PC-9 (cell line): Measurements from ENCODE around the gene MAN1A1. TPM values are rescaled to one million over a fixed set of nuclear protein-coding genes. Genes with fewer than 3 reads are reported as not detected.

Experiments used
- BruUV-seq: library from RNA; stranded (reverse); fragments of 400-500 nt; replicated peaks from 2 replicates; lab custom pipeline; 2021; lab: Mats Ljungman, UMichigan
- CTCF ChIA-PET: fragments of 300-600 bp; sonication (Branson Sonifier 250); formaldehyde crosslinking; loops from one replicate; lab custom pipeline; 2022; ENCODE audit warnings: antibody characterized with exemption; lab: Charles Lee
- POLR2A ChIA-PET: fragments of 300-600 bp; sonication (Branson Sonifier 250); formaldehyde crosslinking; loops from one replicate; lab custom pipeline; 2022; ENCODE audit warnings: antibody characterized with exemption; ENCODE audit not compliant: unreplicated experiment; lab: Charles Lee
- DNase-seq, 2 experiments: peaks; one replicate each; pipeline versions ENCODE4 v3.0.0 to v3.0.0-alpha.2; 2015 to 2022; ENCODE audit warnings: mixed read lengths in 1 of 2
- H2AFZ ChIP-seq: fragments of 200-600 bp; sonication (generic); 2 replicates; pipeline ENCODE4 v1.8.1; 2017; ENCODE audit warnings: antibody characterized with exemption
- H3F3A ChIP-seq: fragments of 200-600 bp; sonication (generic); 2 replicates; pipeline ENCODE4 v1.8.1; 2017; ENCODE audit warnings: antibody characterized with exemption, mild to moderate bottlenecking, low read depth; ENCODE audit not compliant: insufficient read depth
- H3K27ac ChIP-seq: fragments of 200-600 bp; sonication (generic); 2 replicates; pipeline ENCODE4 v1.6.1; 2016; ENCODE audit warnings: mixed run types
- H3K27me3 ChIP-seq: fragments of 200-600 bp; sonication (generic); 2 replicates; pipeline ENCODE4 v1.6.1; 2016; ENCODE audit warnings: low read depth, mixed run types; ENCODE audit not compliant: insufficient read depth
- H3K36me3 ChIP-seq: fragments of 200-600 bp; sonication (generic); 2 replicates; pipeline ENCODE4 v1.6.1; 2016; ENCODE audit warnings: low read depth, mixed run types
- H3K4me1 ChIP-seq: fragments of 200-600 bp; sonication (generic); replicated peaks from 2 replicates; pipeline ENCODE4 v1.6.1; 2016; ENCODE audit warnings: mixed run types; ENCODE audit not compliant: insufficient read depth
- H3K4me2 ChIP-seq: fragments of 200-600 bp; sonication (generic); 2 replicates; pipeline ENCODE4 v1.6.1; 2017; ENCODE audit warnings: mixed run types
- H3K4me3 ChIP-seq: fragments of 200-600 bp; sonication (generic); 2 replicates; pipeline ENCODE4 v1.6.1; 2016; ENCODE audit warnings: mixed run types
- H3K79me2 ChIP-seq: fragments of 200-600 bp; sonication (generic); 2 replicates; pipeline ENCODE4 v1.6.1; 2017; ENCODE audit warnings: low read depth, mixed run types
- H3K9me2 ChIP-seq: fragments of 200-600 bp; sonication (generic); 2 replicates; pipeline ENCODE4 v1.8.1; 2017; ENCODE audit warnings: mild to moderate bottlenecking; ENCODE audit not compliant: insufficient read depth
- H3K9me3 ChIP-seq: fragments of 200-600 bp; sonication (generic); 2 replicates; pipeline ENCODE4 v1.8.1; 2016; ENCODE audit warnings: low read depth; ENCODE audit not compliant: insufficient read depth
- H4K20me1 ChIP-seq: fragments of 200-600 bp; sonication (generic); 2 replicates; pipeline ENCODE4 v1.8.1; 2017; ENCODE audit not compliant: insufficient read depth
- EZH2 ChIP-seq: fragments of 200-600 bp; sonication (generic); IDR thresholded peaks from 2 replicates; pipeline ENCODE4 v1.8.0; 2017; ENCODE audit warnings: antibody characterized with exemption, low read depth
- intact Hi-C: fragments of 100-400 bp; cut with micrococcal nuclease; formaldehyde crosslinking; loops from one replicate; pipeline ENCODE4 v1.10.0; 2022; ENCODE audit not compliant: unreplicated experiment
- total RNA-seq: library from RNA; stranded (reverse); gene quantifications from 2 replicates; pipeline ENCODE4 v1.2.3, GENCODE V29; 2021
- TF ChIP-seq, protein P1 (sequence below): fragments of 200-600 bp; sonication (generic); conservative IDR thresholded peaks from 2 replicates; pipeline ENCODE4 v1.6.1; 2017; ENCODE audit warnings: mixed run types, antibody characterized with exemption, mild to moderate bottlenecking, moderate library complexity

The MAN1A1 gene
- total RNA-seq, 1 experiment from 2014 or later = 13.4 TPM

DNA sequence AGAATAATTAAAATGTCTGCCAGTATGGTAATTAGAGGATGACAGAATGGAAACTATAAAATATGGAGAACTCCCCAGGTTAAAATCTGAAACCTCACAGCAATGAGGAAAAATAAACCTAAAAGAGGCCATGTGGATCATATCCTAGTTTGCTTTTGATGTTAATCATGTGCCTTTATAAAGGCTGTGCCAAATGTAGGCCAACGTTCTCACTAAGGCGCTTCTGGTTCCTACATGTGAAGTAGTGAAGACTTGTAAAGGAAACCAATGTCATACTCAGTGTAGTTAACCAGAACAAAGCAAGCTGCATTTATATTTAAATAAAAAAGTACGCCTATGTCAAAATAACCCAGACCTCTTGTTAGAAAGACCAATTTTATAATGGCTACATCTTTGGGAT is 157.4 kb downstream of the MAN1A1 start:
- H3K4me3 ChIP-seq = no peak overlapping the region
- H3K9me3 ChIP-seq = no peaks in the 10 kb centered on the region
- H2AFZ ChIP-seq = no peak overlapping the region
- no peak for DNase-seq
- H3F3A ChIP-seq = no peaks in the 10 kb centered on the region; the same call in 1 of the 2 replicates
- H3K4me1 ChIP-seq = no peaks in the 10 kb centered on the region
- H4K20me1 ChIP-seq = no peaks in the 10 kb centered on the region
- no peak overlapping the region for H3K27ac ChIP-seq
- ChIA-PET POLR2A (no interaction called here), CTCF (no interaction called here)
- H3K79me2 ChIP-seq = no peaks in the 10 kb centered on the region
- no peaks in the 10 kb centered on the region for H3K27me3 ChIP-seq
- no peaks in the 10 kb centered on the region for H3K9me2 ChIP-seq
- intact Hi-C loops = no loop called here
- peaks cover 4% of the 10 kb centered on the region; the same call in 1 of the 2 replicates for H3K36me3 ChIP-seq
- BruUV-seq = no TSS peak
- TF ChIP-seq, protein P1, sequence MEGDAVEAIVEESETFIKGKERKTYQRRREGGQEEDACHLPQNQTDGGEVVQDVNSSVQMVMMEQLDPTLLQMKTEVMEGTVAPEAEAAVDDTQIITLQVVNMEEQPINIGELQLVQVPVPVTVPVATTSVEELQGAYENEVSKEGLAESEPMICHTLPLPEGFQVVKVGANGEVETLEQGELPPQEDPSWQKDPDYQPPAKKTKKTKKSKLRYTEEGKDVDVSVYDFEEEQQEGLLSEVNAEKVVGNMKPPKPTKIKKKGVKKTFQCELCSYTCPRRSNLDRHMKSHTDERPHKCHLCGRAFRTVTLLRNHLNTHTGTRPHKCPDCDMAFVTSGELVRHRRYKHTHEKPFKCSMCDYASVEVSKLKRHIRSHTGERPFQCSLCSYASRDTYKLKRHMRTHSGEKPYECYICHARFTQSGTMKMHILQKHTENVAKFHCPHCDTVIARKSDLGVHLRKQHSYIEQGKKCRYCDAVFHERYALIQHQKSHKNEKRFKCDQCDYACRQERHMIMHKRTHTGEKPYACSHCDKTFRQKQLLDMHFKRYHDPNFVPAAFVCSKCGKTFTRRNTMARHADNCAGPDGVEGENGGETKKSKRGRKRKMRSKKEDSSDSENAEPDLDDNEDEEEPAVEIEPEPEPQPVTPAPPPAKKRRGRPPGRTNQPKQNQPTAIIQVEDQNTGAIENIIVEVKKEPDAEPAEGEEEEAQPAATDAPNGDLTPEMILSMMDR = no peak
- TF ChIP-seq EZH2 = no peak
- no peak overlapping the region for H3K4me2 ChIP-seq

GRCh38 chr6:119190176-119190575 is 159.4 kb downstream of the MAN1A1 start:
- H3K9me3 ChIP-seq = no peaks in the 10 kb centered on the region
- H2AFZ ChIP-seq = no peak overlapping the region
- no peaks in the 10 kb centered on the region for H3K79me2 ChIP-seq
- no peak for DNase-seq
- intact Hi-C loops = no loop called here
- no peaks in the 10 kb centered on the region for H3F3A ChIP-seq
- BruUV-seq = no TSS peak
- ChIA-PET POLR2A (no interaction called here), CTCF (no interaction called here)
- H3K4me1 ChIP-seq = no peaks in the 10 kb centered on the region
- H3K36me3 ChIP-seq = peaks cover 4% of the 10 kb centered on the region; the same call in 1 of the 2 replicates
- no peaks in the 10 kb centered on the region for H3K27me3 ChIP-seq
- no peak overlapping the region for H3K27ac ChIP-seq
- TF ChIP-seq, protein P1 = no peak
- no peak for TF ChIP-seq EZH2
- no peak overlapping the region for H3K4me2 ChIP-seq
- H3K4me3 ChIP-seq = no peak overlapping the region
- no peaks in the 10 kb centered on the region for H3K9me2 ChIP-seq
- H4K20me1 ChIP-seq = no peaks in the 10 kb centered on the region

- CTCF ChIA-PET = no interaction called here
- H3K79me2 ChIP-seq = no peaks in the 10 kb centered on the region
- no TSS peak for BruUV-seq
- intact Hi-C loops = no loop called here
- peaks cover 4% of the 10 kb centered on the region; the same call in 1 of the 2 replicates for H3K36me3 ChIP-seq
- H3F3A ChIP-seq = no peaks in the 10 kb centered on the region
- no peak for DNase-seq
- no peaks in the 10 kb centered on the region for H4K20me1 ChIP-seq
- no peaks in the 10 kb centered on the region for H3K9me2 ChIP-seq
- H3K4me3 ChIP-seq = no peak overlapping the region
- POLR2A ChIA-PET = no interaction called here
- H2AFZ ChIP-seq = no peak overlapping the region
- no peak for TF ChIP-seq EZH2
- TF ChIP-seq, protein P1 = no peak
- no peaks in the 10 kb centered on the region for H3K27me3 ChIP-seq
- no peak overlapping the region for H3K4me2 ChIP-seq
- no peaks in the 10 kb centered on the region for H3K4me1 ChIP-seq
- H3K9me3 ChIP-seq = no peaks in the 10 kb centered on the region
- H3K27ac ChIP-seq = no peak overlapping the region
These were observed 160.1 kb downstream of the MAN1A1 start for GRCh38 chr6:119189498-119189897.
